Metanephros (tissue), 2 donors: Measurements from ENCODE around the gene CSNK2B. TPM values are rescaled to one million over a fixed set of nuclear protein-coding genes. Genes with fewer than 3 reads are reported as not detected.

Source experiments
- small RNA-seq: library from RNA; depleted of rRNA; stranded (forward); fragments of <200 nt; gene quantifications from one replicate; pipeline ENCODE3, GENCODE V24; 2014; ENCODE audit warnings: low replicate concordance
- total RNA-seq: library from RNA; depleted of rRNA; stranded (reverse); fragments of >200 nt; gene quantifications from one replicate; pipeline ENCODE4 v1.2.3, GENCODE V29; 2014

The CSNK2B gene
- 99.5 TPM for total RNA-seq

DNA sequence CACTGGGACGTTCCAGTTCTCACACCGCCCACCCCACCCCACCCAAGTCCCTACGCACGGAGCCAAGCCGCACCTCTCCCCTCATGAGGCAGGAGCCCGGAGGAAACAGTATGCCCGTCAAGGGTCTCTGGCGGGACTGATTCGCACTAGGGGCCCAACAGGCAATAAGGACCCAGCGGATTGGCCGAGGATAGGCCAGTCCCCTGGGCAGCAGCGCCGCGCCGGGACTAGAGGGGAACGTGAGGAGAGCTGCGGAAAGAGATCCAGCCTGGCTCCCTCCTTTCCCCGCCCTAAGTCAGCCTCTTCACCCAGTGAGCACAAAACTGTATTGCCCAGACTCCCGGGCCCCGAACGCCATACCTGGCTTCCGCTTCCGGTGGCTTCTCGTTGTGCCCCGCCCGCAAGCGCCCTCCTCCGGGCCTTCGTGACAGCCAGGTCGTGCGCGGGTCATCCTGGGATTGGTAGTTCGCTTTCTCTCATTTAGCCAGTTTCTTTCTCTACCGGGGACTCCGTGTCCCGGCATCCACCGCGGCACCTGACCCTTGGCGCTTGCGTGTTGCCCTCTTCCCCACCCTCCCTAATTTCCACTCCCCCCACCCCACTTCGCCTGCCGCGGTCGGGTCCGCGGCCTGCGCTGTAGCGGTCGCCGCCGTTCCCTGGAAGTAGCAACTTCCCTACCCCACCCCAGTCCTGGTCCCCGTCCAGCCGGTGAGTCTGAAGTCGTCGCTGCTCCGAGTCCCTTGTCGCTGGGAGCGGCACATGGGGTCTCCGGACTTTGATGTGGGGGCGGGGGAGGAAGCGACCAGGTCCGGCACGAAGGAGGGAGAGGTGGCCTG, at the start of gene CSNK2B:
Gene CSNK2B (plus strand): TSS at position 580 of the 836 bp plus-strand sequence. CDS start 752 bp downstream, outside the sequence.

GRCh38 chr6:31620586-31621319, 45.1 kb upstream of the CSNK2B start, which contains the start of gene PRRC2A:
Gene PRRC2A, plus strand, starts transcription at chr6:31620715. Its CDS starts 2,075 bp downstream, at chr6:31622790.

DNA sequence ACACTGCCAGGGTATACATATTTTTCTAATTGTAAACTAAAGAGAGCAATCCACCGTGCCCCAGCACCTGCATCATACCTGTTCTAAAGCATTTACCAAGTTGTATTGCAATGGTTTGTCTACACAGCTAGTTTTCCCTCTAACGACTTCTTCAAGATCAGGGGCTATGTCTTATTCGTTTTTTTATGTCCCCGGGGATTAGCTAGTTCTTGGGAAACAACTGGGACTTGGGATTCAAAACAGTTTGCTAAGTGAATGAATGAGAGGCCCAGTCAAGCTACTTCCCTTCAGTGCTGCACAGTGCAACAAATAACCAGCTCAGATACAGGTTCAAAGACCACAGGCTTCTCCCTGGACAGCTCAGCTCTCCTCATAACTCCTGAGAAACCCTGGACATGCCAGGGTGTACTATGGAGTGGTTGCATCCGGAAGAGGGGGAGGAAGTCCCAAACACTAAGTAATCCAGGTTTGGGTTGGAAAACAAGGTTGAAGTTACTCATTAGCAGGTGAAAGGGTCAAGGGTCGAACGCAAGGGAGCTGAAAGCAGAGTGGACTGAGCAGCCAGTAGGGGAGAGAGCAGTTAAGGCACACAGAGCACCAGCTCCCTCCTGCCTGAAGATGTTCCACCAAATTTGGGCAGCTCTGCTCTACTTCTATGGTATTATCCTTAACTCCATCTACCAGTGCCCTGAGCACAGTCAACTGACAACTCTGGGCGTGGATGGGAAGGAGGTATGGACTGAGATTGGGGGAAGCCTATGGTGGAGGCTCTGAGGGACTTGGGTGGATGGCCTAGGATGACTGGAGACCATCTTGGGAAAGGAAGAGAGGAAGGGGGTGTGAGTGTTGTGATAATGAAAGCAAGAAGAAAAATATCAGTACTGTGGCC, 10.3 kb upstream of the CSNK2B start, which contains the start of gene APOM:
Gene APOM (plus strand): TSS at position 546 of the 889 bp plus-strand sequence. CDS start 73 bp downstream, at position 619.

DNA sequence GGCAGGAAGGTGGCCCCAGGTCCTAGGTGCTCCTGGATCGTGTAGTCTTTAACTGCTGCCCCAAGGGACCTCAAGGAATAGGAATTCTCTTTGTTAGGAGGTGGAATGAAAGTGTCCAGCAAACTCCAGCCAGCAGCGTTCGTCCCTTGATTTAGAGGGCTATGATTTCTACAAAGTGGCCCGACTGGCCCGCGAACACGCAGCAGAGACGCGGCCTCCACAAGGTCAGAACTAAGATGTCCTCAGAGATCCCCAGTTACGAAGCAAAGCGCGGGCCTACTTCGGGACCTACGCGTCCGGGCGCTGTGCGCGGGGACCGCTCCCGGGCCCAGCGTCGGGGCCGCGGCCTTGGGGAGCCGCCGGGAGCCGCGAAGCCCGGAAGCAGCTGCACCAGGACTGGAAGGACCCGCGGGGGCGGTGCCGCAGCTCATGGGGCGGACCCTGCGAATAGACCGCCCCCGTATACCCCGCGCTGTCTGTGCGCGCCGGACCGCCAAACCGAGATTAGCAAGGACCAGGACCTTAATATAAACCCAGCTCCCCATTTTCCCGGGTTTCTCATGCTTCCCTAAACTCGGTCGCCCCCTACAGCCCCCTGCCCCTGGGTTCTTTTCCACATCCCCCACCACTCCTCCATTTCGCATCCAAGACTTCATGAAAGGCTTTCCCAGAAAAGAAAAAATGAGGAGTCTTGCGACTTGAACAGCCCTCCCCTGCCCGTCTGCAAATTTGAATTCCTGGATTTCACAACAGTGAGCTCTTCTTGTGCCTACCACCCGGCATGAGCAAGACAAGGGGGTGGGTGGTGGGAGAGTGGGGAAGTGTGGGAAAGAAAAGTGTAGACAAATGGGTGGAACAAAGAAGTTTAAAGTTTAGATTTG, 5.3 kb upstream of the CSNK2B start, which contains the start of gene C6orf47:
Gene C6orf47 (minus strand): TSS at position 398 of the 881 bp plus-strand sequence. CDS start 831 bp downstream, outside the sequence.

GRCh38 chr6:31664790-31665500, 935 bp upstream of the CSNK2B start, which contains the start of gene GPANK1:
Gene GPANK1, minus strand, starts transcription at chr6:31664997. Its CDS starts 519 bp downstream, at chr6:31664478.

GRCh38 chr6:31669676-31670075, 3.8 kb downstream of the CSNK2B start, which contains the start of gene LY6G5B:
Gene LY6G5B, plus strand, starts transcription at chr6:31669976. Its CDS starts 975 bp downstream, at chr6:31670951.

GRCh38 chr6:31680226-31681134, 14.6 kb downstream of the CSNK2B start, which contains the start of gene LY6G5C:
Gene LY6G5C, minus strand, starts transcription at chr6:31681067. Its CDS starts 694 bp downstream, at chr6:31680373.

DNA sequence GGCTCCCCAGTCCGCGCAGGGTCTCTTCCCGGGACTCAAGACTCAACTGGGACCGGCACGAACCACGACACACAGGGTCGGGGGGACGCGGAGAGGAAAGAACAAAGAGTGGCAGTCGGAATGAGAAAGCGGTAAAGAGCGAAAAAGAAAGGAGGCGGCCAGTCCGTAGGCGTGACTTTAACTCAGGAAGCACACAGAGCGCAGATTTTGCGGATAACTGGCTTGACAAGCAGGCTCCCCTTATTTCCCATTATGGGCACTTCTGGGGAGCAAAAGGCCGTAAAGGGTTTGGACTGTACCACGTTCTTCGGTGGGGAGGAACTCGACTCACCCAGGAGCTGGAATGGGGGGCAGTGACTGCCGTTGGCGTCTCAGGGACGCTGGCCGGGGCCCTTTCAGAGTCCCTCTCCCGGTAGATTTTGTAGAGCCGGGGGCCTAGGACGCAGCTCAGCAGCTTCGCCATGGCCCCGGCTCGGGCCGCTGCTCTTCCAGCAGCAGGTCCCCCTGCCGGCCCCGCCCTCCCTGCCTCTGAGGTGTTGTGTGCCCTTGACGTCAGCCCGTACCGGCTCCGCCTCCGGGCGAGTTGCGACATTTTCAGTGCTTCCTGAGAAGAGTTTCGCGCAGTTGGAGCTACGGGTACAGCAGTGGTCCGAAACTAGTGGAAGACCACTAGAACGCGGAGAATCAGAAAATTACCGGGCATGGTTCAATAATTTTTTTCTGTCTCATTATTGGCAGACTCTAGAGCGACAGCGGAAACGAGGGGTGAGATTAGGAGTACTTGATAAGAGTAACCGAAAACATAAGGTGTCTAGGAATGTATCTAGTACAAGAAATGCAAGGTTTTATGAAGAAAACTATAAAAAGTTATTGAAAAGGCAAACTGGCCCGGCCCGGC, 37.2 kb downstream of the CSNK2B start, which contains the start of gene ABHD16A:
Gene ABHD16A (minus strand): TSS at position 506 of the 898 bp plus-strand sequence. CDS start 43 bp downstream, at position 463.

DNA sequence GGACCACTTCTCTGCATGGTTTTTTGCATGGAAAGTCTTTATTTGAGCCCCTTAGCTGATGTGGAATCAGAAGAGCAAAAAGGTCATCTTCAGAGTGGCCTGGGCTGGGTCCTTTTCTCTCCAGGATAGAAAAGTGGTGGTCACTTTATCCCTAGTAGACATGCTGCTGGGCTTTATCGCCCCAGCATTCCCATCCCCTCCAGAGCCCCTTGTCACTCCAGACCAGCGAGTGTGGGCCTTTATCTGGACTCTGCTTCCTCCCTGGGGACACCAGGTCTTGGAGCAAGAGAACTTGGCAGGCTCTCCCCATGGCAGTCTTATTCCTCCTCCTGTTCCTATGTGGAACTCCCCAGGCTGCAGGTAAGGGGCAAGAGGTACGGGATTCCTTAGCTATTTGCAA, 40.7 kb downstream of the CSNK2B start, which contains the start of gene LY6G6F:
Gene LY6G6F (plus strand): TSS at position 268 of the 400 bp plus-strand sequence. CDS start 41 bp downstream, at position 309.

GRCh38 chr6:31715022-31715958, 49.4 kb downstream of the CSNK2B start, which contains the start of gene LY6G6D:
Gene LY6G6D, plus strand, starts transcription at chr6:31715348. Its CDS starts 8 bp downstream, at chr6:31715356.

Small RNA genes lying within 50 kb of the gene (small RNA-seq; reads per million reads assigned to genes)
- gene LY6G6D: not detected
- not detected for gene MIR4646
- not detected for gene MIR6832
- gene RF00019: not detected
- 2.2 reads per million, percentile 90 among the genes with 10 or more reads in this experiment for gene SNORA38

Other genes with a start within 250 kb of the CSNK2B start
- 3.6 TPM for gene MICB, start 167.9 kb upstream of the CSNK2B start, total RNA-seq
- 9.8 TPM for gene MCCD1, start 137.1 kb upstream of the CSNK2B start, total RNA-seq
- gene DDX39B, start 124.1 kb upstream of the CSNK2B start, total RNA-seq: 530 TPM
- 2.2 TPM for gene ATP6V1G2, start 119.5 kb upstream of the CSNK2B start, total RNA-seq
- 26.4 TPM for gene NFKBIL1, start 118.5 kb upstream of the CSNK2B start, total RNA-seq
- not detected for gene LTA, start 93.8 kb upstream of the CSNK2B start, total RNA-seq
- gene TNF, start 90.5 kb upstream of the CSNK2B start, total RNA-seq: 0.35 TPM
- gene LTB, start 83.7 kb upstream of the CSNK2B start, total RNA-seq: 3.1 TPM
- 12.3 TPM for gene LST1, start 79.8 kb upstream of the CSNK2B start, total RNA-seq
- gene NCR3, start 73.1 kb upstream of the CSNK2B start, total RNA-seq: 0.35 TPM
- 18.7 TPM for gene AIF1, start 50.8 kb upstream of the CSNK2B start, total RNA-seq
- gene PRRC2A, start 45.4 kb upstream of the CSNK2B start, total RNA-seq: 111 TPM
- gene BAG6, start 13.4 kb upstream of the CSNK2B start, total RNA-seq: 208 TPM
- gene APOM, start 10.2 kb upstream of the CSNK2B start, total RNA-seq: 24.0 TPM
- 18.3 TPM for gene C6orf47, start 5.3 kb upstream of the CSNK2B start, total RNA-seq
- 16.5 TPM for gene GPANK1, start 1.1 kb upstream of the CSNK2B start, total RNA-seq
- gene LY6G5B, start 3.9 kb downstream of the CSNK2B start, total RNA-seq: 3.3 TPM
- gene LY6G5C, start 15.0 kb downstream of the CSNK2B start, total RNA-seq: 1.1 TPM
- gene ABHD16A, start 37.2 kb downstream of the CSNK2B start, total RNA-seq: 56.0 TPM
- gene LY6G6F, start 40.8 kb downstream of the CSNK2B start, total RNA-seq: not detected
- not detected for gene LY6G6D, start 49.3 kb downstream of the CSNK2B start, total RNA-seq
- gene LY6G6C, start 55.7 kb downstream of the CSNK2B start, total RNA-seq: not detected
- 4.7 TPM for gene MPIG6B, start 57.3 kb downstream of the CSNK2B start, total RNA-seq
- gene DDAH2, start 63.2 kb downstream of the CSNK2B start, total RNA-seq: 121 TPM
- gene CLIC1, start 70.5 kb downstream of the CSNK2B start, total RNA-seq: 227 TPM
- gene MSH5, start 73.9 kb downstream of the CSNK2B start, total RNA-seq: 18.9 TPM
- 4.3 TPM for gene SAPCD1, start 96.6 kb downstream of the CSNK2B start, total RNA-seq
- gene VWA7, start 111.2 kb downstream of the CSNK2B start, total RNA-seq: 8.6 TPM
- 38.8 TPM for gene VARS1, start 129.7 kb downstream of the CSNK2B start, total RNA-seq
- gene LSM2, start 140.9 kb downstream of the CSNK2B start, total RNA-seq: 33.5 TPM
- 2.9 TPM for gene HSPA1L, start 149.2 kb downstream of the CSNK2B start, total RNA-seq
- 1,222 TPM for gene HSPA1A, start 149.5 kb downstream of the CSNK2B start, total RNA-seq
- 1,232 TPM for gene HSPA1B, start 161.7 kb downstream of the CSNK2B start, total RNA-seq
- gene NEU1, start 196.7 kb downstream of the CSNK2B start, total RNA-seq: 46.4 TPM
- gene SLC44A4, start 212.9 kb downstream of the CSNK2B start, total RNA-seq: 28.4 TPM
- 71.4 TPM for gene EHMT2, start 231.6 kb downstream of the CSNK2B start, total RNA-seq
- 14.4 TPM for gene ZBTB12, start 236.0 kb downstream of the CSNK2B start, total RNA-seq